ENCODE data around the gene MYO7A. TPM values are rescaled to one million over a fixed set of nuclear protein-coding genes. Genes with fewer than 3 reads are reported as not detected.

The MYO7A gene
- total RNA-seq, 4 donors from 2014 or later = 0.15 to 4.0 (median 1.2) TPM

DNA sequence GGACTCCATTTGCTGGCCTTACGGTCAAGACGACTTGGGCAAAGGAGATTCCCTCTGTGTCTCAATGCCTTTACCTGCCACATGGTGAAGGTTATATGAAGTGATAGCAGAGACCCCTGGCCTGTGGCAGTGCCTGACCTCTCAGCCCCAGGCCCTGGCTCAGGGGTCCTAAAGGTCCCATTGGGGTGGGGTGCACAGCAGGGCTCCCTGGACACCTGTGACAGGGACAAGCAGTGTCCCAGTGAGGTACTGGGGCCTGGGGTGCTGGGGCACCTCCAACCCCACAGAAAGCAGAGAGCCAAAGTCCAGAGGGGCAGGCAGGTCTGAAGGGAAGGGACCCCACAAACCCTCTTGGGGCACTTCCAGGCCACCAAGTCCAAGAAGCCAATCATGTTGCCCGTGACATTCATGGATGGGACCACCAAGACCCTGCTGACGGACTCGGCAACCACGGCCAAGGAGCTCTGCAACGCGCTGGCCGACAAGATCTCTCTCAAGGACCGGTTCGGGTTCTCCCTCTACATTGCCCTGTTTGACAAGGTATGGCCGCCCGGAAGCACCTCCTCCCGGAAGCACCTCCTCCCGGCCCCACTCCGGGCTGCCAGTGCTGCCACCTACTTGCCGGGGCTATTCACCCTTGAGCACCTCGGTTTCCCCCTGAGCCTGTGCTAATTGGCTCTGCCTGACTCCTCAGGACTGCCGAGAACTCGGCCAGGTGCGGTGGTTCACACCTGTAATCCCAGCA is 62.5 kb downstream of the MYO7A start:
- intact Hi-C loops (cut with DNase I) = loop anchor here (5.0 kb wide), 1 partner anchor 357 kb away; no protein-coding TSS in a partner anchor
- TF ChIP-seq, protein P1, sequence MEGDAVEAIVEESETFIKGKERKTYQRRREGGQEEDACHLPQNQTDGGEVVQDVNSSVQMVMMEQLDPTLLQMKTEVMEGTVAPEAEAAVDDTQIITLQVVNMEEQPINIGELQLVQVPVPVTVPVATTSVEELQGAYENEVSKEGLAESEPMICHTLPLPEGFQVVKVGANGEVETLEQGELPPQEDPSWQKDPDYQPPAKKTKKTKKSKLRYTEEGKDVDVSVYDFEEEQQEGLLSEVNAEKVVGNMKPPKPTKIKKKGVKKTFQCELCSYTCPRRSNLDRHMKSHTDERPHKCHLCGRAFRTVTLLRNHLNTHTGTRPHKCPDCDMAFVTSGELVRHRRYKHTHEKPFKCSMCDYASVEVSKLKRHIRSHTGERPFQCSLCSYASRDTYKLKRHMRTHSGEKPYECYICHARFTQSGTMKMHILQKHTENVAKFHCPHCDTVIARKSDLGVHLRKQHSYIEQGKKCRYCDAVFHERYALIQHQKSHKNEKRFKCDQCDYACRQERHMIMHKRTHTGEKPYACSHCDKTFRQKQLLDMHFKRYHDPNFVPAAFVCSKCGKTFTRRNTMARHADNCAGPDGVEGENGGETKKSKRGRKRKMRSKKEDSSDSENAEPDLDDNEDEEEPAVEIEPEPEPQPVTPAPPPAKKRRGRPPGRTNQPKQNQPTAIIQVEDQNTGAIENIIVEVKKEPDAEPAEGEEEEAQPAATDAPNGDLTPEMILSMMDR (IDR thresholded peaks at IDR 0.05) = no peak
- no peak for TF ChIP-seq POLR2A (IDR thresholded peaks at IDR 0.05)
- WGBS, 2 donors = 75 to 97% methylated on average over 7 to 10 of the region's 21 CpGs

DNA sequence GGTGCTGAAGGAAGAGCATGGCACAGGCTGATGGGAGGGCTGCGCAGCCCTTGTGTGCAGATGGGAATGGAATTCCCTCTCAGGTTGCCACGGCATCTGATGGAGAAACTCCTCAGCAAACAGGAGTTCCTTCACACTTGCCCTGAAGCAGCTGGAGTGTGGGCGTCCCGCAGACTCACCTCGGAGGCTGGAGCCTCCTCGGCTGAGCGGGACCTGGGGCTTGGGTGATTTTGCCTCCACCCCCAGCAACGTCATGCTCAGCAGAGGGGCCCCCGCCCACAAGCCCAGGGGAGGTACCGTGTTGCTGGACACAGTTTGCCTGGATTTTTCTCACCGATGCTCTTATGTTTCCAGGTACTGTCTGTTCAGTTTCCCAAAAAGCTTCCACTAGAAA is 63.4 kb downstream of the MYO7A start:
- Histone ChIP-seq H3K36me3 (no peaks in the 10 kb centered on the region), H3K4me1 (peaks cover 0 to 9% (median 0%) of the 10 kb centered on the region in 3 donors), H3K27me3 (peaks cover 0 to 4% (median 0%) of the 10 kb centered on the region in 4 donors), H3K9me3 (no peaks in the 10 kb centered on the region), H3K4me3 (peak overlapping the region in 2 of 4 donors; percentile 8 to 15), H3K27ac (no peak overlapping the region)
- 65 to 90% methylated on average over 4 to 5 of the region's 11 CpGs for WGBS, 2 donors
- no peak for DNase-seq
- TF ChIP-seq POLR2A (IDR thresholded peaks at IDR 0.05) = no peak
- TF ChIP-seq, protein P1 (IDR thresholded peaks at IDR 0.05) = no peak
- intact Hi-C loops (cut with DNase I) = loop anchor here (5.0 kb wide), 1 partner anchor 356 kb away; no protein-coding TSS in a partner anchor

More for the DNA sequence above, 62.5 kb downstream of the MYO7A start:
- Histone ChIP-seq H3K9me3 (no peaks in the 10 kb centered on the region), H3K27me3 (peaks cover 0 to 4% (median 0%) of the 10 kb centered on the region in 4 donors), H3K36me3 (no peaks in the 10 kb centered on the region), H3K4me3 (no peak overlapping the region), H3K27ac (no peak overlapping the region), H3K4me1 (peaks cover 0 to 9% (median 0%) of the 10 kb centered on the region in 3 donors)
- no peak for DNase-seq

DNA sequence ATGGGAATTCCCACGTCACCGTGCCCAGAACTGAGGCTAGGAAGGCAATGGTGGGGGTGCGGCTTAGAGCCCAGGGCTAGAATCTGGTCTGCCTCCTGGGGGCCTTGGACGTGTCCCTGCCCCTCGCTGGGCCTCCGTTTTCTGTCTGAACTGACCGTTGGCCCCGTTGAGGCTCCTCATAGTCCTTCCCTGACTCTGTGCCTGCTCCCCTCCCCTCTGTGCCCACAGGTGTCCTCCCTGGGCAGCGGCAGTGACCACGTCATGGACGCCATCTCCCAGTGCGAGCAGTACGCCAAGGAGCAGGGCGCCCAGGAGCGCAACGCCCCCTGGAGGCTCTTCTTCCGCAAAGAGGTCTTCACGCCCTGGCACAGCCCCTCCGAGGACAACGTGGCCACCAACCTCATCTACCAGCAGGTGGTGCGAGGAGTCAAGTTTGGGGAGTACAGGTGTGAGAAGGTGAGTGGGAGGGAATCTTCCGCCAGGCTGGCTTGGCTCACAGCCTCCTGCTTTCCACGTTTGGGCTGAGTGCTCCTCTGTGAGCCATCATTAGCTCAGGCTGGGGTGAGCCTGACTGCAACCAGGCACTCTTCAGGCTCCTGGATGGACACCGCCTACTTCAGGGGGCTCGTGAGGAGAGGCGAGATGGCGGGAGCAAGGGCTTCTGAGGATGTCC is 63.9 kb downstream of the MYO7A start:
- 38 to 40% methylated on average over 15 of the region's 27 CpGs for WGBS, 2 donors
- no peak for DNase-seq

DNA sequence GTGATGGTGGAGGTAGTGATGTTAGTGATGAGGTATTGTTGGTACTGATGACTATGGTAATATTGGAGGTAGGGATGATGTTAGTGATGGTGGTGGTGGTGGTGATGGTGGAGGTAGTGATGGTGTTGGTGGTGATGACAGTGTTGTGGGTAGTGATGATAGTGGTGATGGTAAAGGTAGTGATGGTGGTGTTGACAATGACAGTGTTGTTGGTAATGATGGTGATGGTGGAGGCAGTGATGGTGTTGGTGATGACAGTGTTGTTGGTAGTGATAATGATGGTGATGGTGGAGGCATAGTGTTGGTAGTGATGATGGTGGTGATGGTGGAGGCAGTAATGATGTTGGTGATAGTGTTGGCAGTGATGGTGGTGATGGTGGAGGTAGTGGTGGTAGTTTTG is 65.1 kb downstream of the MYO7A start:
- intact Hi-C loops (cut with DNase I) = loop anchor here (5.0 kb wide), 1 partner anchor 354 kb away; no protein-coding TSS in a partner anchor
- Histone ChIP-seq H3K4me3 (no peak overlapping the region), H3K36me3 (no peaks in the 10 kb centered on the region), H3K9me3 (no peaks in the 10 kb centered on the region), H3K27ac (no peak overlapping the region), H3K4me1 (peaks cover 0 to 9% (median 0%) of the 10 kb centered on the region in 3 donors), H3K27me3 (peaks cover 0 to 4% (median 0%) of the 10 kb centered on the region in 4 donors)
- DNase-seq = no peak
- TF ChIP-seq, protein P1 (IDR thresholded peaks at IDR 0.05) = no peak
- no peak for TF ChIP-seq POLR2A (IDR thresholded peaks at IDR 0.05)

More for the DNA sequence above, 63.9 kb downstream of the MYO7A start:
- Histone ChIP-seq H3K9me3 (no peaks in the 10 kb centered on the region), H3K27me3 (peaks cover 0 to 4% (median 0%) of the 10 kb centered on the region in 4 donors), H3K27ac (no peak overlapping the region), H3K36me3 (no peaks in the 10 kb centered on the region), H3K4me3 (peak overlapping the region in 2 of 4 donors; percentile 8 to 15), H3K4me1 (peaks cover 0 to 9% (median 0%) of the 10 kb centered on the region in 3 donors)
- no peak for TF ChIP-seq POLR2A (IDR thresholded peaks at IDR 0.05)
- TF ChIP-seq, protein P1 (IDR thresholded peaks at IDR 0.05) = peak; percentile 17 to 90 (median 64)
- intact Hi-C loops (cut with DNase I) = loop anchor here (5.0 kb wide), 1 partner anchor 355 kb away; no protein-coding TSS in a partner anchor
